GM19324 (cell line): ENCODE measurements around the gene C11orf16.
"Not testable (repeated sequence)": the region's sequence is repeated elsewhere in the genome, so short reads cannot be mapped to it uniquely, and the experiment has no call there.

Experiments
- ATAC-seq: cut with Tn5 transposase; IDR thresholded peaks from one replicate; pipeline ENCODE4 v1.9.1; 2021; ENCODE audit warnings: mild to moderate bottlenecking, moderate library complexity; ENCODE audit not compliant: unreplicated experiment, low FRiP score

The C11orf16 gene

DNA sequence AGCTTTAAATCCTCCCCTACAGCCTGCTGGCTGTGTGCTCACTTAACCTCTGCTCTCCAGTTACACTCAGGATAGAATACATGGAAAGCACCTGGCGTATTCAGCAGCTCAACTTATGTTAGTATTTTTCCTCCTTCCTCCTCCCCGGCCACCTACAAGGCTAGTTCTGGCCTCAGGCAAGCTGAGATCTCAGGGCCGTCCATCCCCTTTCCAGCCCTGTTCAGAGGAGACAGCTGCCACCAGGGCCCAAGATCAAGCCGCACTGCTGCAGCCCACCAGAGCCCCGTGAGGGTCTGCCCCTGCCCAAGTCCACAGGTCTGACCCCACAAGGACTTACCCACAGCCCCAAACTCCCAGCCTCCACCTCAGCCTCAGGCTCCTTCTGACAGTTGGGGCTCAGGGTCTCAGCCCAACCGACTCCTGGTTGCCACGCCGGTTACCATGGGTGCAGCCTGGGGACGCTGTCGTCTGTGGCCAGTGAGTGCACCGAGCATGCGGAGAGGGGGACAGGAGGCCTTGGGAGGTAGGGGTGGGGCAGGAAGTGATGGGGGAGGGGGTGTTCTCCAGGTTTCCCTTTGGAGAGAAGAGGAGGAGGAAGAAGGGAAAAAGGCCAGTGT, at the start of gene C11orf16:
C11orf16 (minus strand) TSS at position 384 of the 617 bp plus-strand sequence. CDS start 639 bp downstream, outside the sequence.
- ATAC-seq: no peak

- ATAC-seq: no peak
These were observed 47.7 kb upstream of the C11orf16 start for GRCh38 chr11:8980485-8980884.

GRCh38 chr11:8979365-8979764, 46.6 kb upstream of the C11orf16 start:
- not testable (repeated sequence) for ATAC-seq

DNA sequence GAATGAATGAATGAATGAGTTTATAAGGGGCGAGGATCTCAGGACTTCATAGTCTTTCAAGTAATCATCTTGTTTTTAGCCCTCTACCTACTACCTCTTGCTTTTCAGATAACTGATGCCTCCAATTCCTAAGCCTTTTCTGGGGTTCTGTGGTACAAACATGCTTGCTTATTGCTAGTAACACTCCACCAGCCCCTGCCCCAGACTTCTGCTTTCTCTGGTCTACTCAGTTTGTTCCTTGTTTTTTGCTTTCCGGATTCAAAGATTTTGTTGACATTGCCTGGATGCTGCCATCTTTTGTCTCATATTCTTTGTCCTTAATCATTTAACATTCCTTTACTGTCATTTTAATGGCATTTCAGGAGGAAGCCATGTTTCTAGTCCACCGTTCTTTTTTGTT, 40.4 kb upstream of the C11orf16 start:
- no peak for ATAC-seq

DNA sequence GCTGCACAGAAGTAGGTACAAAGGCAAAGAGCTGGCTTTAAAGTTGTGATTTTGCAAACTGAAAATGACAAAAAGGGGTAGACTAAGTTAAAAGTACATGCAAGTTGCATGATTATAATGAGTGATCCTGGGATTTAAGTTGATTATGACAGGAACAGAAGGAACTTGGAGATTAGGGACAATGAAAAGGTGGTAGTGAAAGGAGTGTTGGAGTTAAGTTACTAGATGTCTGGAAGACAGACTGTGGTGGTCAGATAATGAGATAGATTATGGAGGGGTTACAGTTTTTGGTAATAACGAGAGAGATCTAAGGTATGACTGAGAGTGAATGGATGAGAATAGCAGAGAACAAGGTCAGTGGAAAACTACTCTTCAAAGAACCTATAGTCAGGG, 39.2 kb upstream of the C11orf16 start:
- no peak for ATAC-seq

- ATAC-seq: no peak
These were observed 38.6 kb upstream of the C11orf16 start for GRCh38 chr11:8971196-8971923.

- ATAC-seq: no peak
These were observed 34.4 kb upstream of the C11orf16 start for GRCh38 chr11:8967184-8967583.

DNA sequence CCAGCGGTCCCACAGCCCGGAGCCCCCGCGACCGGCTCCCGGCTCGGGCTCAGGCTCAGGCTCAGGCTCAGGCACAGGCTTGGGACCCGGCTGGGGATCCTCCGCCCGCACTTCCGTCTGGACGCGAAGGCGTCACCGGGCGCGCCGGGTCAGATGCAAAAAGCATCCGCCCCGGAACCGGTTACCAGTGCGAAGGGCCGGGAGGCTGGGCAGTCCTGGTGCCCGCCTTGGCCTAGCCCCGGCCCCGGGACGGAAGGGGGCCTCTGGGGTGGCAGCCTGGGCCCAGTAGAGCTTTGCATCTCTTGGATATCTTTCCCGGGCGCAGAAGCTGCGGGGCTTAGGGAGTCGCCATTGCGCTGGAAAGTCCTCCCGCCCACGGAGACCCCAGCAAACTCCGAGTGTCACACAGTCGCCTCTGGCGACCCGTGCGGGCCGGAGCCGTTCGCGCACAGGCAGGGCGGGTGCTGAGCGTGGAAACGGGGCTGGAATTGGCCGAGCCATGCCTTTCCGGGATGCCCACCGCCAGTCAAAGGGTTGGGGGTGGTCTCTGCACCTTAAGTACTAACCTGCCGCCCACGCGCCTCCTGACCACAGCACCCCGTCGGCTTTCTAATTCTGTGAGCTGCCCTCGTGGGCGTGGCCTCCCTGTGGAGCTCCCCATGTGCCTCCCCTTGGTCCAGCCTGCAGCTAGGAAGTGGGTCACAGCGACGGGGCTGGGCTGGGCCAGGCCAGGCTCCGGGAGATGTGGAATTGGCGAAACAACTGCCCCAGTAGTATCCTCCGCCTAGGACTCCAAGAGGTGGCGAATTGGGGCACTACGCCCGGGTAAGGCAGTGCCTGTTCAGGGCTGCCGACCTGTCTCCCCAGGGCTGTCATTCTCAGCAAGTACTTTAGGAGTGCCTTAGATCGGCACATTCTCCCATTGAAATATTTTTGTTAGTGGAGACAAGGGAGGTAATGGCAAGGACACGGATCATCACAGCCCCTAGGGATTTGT, 31.9 kb upstream of the C11orf16 start, which contains the start of gene TMEM9B:
TMEM9B (minus strand) TSS at position 119 of the 997 bp plus-strand sequence. CDS start 129 bp downstream, outside the sequence.
- peak; percentile 92 for ATAC-seq

GRCh38 chr11:8963569-8964323, 31.0 kb upstream of the C11orf16 start:
- peak; percentile 72 for ATAC-seq

DNA sequence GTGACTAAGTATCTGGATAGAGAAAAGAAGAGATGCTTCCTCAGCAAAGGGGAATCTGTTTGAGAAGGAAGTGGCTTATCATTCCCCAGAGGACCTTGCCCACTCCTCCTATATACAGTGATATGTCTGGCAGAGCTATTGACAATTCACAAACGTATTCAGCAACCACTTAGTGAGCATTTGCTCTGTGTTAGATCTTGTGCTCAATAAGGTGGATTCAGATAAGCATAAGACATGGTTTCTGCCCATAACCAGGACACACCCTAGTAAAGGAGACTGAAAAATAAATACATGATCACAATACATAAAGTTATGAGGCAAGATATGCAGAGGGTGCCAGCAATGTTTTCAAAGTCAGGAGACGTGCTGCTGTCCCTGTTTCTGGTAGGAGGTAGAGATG, 30.1 kb upstream of the C11orf16 start:
- no peak for ATAC-seq

GRCh38 chr11:8961401-8961800, 28.7 kb upstream of the C11orf16 start:
- no peak for ATAC-seq

- no peak for ATAC-seq
These were observed 26.9 kb upstream of the C11orf16 start for GRCh38 chr11:8959546-8960166.

GRCh38 chr11:8956860-8957259, 24.1 kb upstream of the C11orf16 start:
- ATAC-seq: no peak

GRCh38 chr11:8948886-8949285, 16.1 kb upstream of the C11orf16 start:
- ATAC-seq: no peak

DNA sequence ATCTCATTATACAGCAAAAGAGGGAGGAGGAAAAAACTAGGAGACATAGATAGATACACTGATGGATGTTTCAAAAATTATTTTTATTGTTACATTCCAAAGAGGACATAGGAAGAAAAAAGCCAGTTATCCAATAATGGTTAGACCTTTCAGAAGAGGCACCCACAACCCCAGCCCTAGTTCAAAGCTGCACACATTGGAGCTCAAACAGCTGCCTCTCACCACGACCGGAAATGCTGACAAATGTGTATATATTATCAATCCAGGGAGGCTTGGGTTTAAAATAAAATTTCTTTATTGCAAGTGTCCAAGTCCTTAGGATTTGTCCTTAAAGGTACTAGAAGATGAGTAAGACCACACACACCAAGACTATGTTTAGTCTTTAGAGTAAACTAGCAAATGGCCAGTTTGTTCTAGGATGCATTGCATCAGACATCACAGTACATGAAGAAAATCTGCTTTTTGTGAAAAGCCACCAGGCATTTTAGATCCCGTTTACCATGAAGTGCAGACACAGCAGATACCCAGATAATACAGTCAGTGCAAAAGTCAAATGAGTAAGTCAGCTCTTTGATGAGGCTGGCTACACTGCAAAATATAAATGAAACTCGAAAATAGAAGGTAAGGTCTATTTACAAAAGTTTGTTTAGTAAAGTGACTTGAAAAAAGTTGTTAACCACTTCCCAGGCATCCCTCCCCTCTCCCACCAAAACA, 14.6 kb upstream of the C11orf16 start:
- ATAC-seq: no peak

DNA sequence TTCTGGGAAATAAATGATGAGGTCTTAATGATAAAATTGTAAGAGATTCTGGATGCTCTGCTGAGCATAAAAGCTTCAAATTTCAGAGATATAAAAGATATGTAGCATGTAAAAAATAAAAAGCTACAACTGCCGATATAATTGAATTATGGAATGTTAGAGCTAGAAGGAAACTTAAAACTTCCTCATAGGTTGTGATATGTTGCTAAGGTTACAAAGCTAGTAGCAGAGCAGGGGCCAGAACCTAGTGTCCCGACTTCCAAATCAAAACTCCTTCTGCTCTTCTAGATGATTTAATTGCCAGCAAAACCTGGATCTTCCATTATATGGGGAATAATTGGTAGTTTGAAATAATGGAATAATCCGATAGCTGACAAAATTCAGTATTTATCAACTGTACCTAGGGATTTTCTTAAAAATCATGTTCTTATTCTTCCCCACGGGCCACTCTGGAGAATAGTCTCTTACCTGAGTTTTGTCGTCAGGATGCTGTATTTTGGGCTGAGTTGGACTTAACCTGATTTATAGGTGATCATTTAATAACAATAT, 9.8 kb upstream of the C11orf16 start, which contains the start of gene ASCL3:
ASCL3 (minus strand) TSS at position 499 of the 549 bp plus-strand sequence. CDS start 4,855 bp downstream, outside the sequence.
- ATAC-seq: no peak

DNA sequence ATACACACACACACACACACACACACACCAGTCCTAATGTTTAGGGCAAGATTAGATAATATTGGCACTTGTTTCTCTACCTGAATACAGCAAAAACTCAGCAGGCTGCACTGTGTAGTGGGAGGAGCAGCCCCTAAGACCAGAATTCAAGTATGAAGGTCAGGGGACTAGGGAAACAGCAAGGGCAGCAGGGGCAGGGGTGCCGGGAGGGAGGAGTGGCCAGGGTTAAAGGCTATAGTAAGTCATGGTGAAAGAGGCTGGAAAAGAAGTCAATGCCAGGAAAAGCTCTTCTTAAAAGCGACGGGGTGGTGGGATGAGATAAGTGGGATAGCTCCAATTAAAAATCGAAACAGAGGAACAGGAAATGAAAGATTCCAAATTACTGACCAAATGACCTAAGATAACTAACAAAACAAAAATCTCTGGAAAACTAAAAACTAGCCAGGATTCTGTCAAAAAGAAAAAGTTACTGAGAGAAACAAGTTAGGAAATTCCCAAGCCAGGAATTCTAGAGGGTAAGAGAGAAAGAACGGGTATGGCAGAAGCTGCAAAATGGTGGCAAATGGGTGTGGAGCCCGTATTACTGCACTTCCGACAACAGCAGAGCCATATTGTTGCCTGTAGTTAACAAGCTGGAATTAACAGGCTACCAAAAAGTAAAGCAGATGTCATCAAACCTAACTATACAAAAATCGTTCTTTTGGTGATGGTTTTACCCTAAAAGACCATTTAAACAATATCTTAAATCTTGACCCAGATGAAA, 8.8 kb upstream of the C11orf16 start:
- ATAC-seq: no peak

- ATAC-seq: no peak
These were observed 4.9 kb upstream of the C11orf16 start for GRCh38 chr11:8937659-8938058.
